ELR (cell line): ENCODE results near the gene CTNND2.
"Not testable (repeated sequence)": the region's sequence is repeated elsewhere in the genome, so short reads cannot be mapped to it uniquely, and the experiment has no call there.

Experiments used
- DNase-seq: peaks from one replicate; pipeline ENCODE4 v3.0.0-alpha.2; 2015; ENCODE audit warnings: low read depth

The CTNND2 gene

GRCh38 chr5:11672385-11673085 lies 231.7 kb downstream of the CTNND2 start:
- no peak for DNase-seq

- DNase-seq = no peak
Measured at GRCh38 chr5:11658376-11658775, 245.9 kb downstream of the CTNND2 start.

DNA sequence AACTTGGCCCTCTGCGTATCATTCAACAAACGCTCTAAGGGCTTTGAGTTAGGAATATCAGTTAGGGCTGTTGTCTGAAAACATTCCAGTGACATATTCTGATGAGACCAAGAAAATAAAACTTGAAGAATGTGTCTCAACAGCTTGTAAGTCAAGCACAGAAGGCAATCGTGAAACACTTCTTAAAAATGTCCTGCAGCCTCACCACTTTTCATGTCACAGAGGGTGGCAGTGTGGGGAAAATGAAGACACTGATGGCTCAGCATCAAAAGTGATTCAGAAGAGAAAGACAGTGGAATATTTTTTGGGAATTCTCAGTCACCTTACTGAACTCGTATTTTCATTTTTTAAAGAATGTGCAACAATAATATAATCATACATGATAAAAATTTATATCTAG lies 247.3 kb downstream of the CTNND2 start:
- no peak for DNase-seq

- no peak for DNase-seq
Measured at GRCh38 chr5:11655681-11656080, 248.6 kb downstream of the CTNND2 start.

GRCh38 chr5:11650936-11651335 lies 253.3 kb downstream of the CTNND2 start:
- DNase-seq = no peak

GRCh38 chr5:11646141-11646540 lies 258.1 kb downstream of the CTNND2 start:
- DNase-seq = no peak

DNA sequence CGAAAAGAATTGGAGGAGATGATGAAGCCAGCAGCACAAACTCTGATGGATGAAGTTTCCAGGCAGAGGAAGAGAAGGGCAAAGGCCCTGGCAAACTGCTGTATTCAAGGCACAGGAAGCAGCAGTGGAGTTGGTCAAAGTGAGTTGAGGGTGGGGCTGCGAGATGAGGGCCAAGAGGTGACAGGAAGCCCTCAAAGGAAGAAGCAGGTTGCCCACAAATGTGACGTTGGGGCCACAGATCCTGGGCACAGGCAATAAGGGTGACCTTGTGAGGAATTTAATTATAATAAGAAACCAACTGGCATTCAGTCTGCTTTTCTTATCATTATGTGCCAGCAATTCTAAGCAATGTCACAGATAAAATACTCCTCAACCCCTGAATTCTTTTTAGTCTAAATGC lies 261.8 kb downstream of the CTNND2 start:
- DNase-seq = no peak

DNA sequence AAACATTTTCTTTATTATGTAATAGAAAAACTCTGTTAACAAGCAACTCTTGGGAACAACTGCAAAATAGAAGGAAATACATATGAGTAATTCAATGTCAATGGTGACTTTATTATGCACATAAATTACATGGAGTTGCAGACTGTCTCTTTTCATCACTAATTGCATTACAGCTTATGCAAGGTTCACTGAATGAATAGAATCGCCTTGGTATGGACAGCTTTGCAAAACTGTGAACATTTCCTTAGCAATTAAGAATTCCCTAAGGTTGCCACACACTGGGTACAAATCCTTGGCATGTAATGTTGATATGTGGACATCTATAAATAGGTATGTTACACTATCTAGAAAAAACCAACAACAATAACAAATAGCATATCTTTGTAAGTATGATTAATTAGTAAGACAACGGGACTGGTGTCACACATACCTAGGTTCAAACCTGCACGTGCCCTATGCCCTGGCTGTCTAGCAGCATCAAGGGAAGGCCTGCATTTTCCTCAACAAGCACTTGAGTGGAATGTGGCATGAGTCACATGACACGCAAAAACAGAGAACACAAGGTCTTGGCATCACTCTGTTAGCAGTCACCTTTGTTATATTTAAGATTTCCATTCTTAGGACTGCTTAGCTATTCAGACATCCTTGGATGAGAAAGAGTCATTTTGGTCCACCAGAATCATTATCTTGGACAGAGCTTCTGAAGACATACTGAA lies 263.9 kb downstream of the CTNND2 start:
- no peak for DNase-seq

GRCh38 chr5:11622785-11623184 lies 281.5 kb downstream of the CTNND2 start:
- no peak for DNase-seq

GRCh38 chr5:11620172-11620571 lies 284.1 kb downstream of the CTNND2 start:
- DNase-seq = no peak

DNA sequence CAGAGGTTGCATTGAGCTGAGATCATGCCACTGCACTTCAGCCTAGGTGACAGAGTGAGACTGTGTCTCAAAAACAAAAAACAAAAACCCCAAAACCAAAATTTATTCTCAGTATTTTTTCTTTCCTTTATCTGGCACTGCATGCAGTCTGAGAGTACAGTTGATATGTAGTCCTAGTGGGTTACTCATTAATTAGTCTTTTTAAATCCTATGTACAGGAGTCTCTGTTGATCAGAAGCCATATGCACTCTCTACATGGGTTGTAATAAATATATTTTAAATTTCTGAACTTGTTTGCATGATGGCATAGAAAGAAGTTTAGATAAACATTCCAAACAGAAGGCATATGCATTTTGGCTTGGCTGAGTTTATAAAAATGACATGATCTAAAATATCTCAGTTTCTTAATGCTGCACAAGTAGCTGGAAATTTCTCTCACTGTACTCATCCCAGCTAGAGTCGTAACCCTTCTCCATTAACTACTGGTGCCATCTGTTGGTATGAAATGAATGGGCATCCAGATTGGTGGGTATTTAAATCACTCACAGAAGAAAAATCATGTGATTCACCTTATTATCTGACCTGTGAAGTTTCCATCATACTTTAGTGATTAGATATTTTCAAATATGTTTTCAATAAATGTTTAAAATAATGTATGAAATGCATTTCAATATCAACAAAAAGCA lies 284.8 kb downstream of the CTNND2 start:
- peak; percentile 8 for DNase-seq

DNA sequence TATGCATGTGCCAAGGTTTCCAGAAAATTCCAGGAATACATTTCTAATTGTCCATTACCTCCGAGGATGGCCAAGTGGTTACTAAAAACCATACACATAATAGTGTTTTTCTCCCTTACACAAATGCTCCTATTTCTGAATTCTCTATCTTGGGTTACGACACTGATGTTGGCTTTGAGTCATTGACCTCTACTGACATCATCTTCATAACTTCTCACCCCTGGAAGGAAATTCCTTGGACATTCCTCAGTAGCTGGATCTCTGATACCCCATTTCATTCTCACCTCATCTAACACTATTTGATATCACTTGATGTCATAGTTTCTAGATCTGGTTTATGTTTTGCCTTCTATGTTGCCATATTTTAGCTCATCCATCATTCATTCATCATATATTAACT lies 287.2 kb downstream of the CTNND2 start:
- DNase-seq = peak; percentile 2

- not testable (repeated sequence) for DNase-seq
Measured at GRCh38 chr5:11616624-11617023, 287.6 kb downstream of the CTNND2 start.

DNA sequence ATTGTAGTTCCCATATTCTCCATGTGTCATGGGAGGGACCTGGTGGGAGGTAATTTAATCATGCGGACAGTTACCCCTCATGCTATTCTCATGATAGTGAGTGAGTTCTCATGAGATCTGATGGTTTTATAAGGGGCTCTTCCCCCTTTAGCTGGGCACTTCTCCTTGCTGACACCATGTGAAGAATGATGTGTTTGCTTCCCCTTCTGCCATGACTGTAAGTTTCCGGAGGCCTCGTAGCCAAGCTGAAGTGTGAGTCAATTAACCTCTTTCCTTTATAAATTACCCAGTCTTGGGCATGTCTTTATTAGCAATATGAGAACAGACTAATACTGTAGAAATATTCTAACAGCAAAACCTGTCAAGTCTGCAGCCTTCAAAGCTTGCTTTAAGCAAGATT lies 293.2 kb downstream of the CTNND2 start:
- DNase-seq = no peak

DNA sequence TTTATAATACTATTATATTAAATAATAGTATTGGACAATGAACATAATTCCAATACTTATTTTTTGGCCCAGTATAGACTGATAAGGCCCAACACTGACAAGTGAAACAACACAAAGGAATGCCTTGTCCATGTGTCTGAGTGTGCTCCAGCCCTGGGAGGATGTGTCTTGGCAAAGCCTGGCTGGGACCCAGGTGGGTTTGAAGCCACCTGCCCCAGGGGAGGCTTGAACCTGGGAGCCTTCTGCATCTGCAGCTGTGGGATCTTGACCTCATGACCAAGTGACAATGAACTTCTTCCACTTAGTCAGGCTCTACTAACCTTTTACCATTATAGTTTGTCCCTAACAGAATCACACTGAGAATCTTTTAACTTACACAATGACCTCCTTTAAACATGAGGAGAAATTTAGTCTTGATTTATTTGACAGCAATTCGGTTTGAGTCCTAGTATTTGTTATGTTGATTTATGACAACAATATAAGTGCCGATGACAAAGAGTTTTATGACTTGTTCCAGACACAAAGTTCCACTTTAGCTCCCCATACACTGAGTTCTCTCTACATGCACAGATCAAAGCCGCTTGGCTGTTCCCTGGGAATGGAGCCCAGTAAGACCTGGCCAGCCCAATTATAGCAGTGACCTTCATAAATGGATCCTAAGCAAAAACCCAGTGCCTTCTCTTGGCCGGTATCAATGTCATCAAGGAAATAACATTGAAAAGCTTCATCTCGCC lies 294.5 kb downstream of the CTNND2 start:
- no peak for DNase-seq

- no peak for DNase-seq
Measured at GRCh38 chr5:11608530-11608929, 295.7 kb downstream of the CTNND2 start.

GRCh38 chr5:11607944-11608483 lies 296.2 kb downstream of the CTNND2 start:
- DNase-seq = no peak

GRCh38 chr5:11602298-11602697 lies 301.9 kb downstream of the CTNND2 start:
- peak; percentile 2 for DNase-seq

DNA sequence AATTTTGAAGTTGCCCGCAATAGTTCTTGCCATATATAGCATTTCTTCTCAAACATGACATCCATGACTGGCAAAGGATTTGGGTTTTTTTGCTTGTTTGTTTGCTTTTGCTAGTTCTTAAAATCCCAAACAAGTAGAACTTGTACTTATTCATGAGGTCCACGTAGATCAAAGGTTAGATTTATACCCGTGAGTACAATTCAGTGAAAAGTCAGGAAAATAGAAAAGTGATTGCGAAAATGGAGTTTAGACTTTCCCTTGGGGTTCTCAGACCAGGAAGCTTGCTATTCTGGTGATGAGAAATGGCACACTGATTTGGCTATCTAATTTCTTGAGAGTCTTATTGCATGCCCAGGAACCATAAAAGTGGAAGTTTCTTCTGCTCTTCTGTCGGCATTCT lies 304.7 kb downstream of the CTNND2 start:
- no peak for DNase-seq

- DNase-seq = no peak
Measured at GRCh38 chr5:11596657-11597071, 307.6 kb downstream of the CTNND2 start.

DNA sequence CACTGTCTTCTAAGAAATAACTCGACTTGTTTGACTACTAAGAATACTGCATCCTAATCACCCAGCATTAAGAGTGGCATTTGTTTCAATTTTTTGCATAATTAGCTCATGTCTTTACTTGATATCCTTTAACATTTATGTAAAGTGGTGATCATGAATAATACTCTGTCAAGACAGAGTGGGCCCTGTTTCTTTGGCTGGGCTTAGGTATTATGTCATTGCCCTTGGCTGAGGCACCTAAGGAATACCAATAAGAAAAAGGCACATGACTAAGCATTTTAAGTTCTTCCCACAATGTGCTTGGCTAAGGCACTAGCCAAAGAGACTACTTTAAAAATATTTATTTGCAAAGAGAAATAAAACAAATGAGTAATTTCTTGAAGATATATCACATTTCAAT lies 308.1 kb downstream of the CTNND2 start:
- no peak for DNase-seq

GRCh38 chr5:11595045-11595444 lies 309.2 kb downstream of the CTNND2 start:
- DNase-seq = no peak
